Lower lobe of right lung (tissue), 2 donors: ENCODE data around the gene GOLGA2. TPM values are rescaled to one million over a fixed set of nuclear protein-coding genes. Genes with fewer than 3 reads are reported as not detected.
"Not testable (repeated sequence)": the region's sequence is repeated elsewhere in the genome, so short reads cannot be mapped to it uniquely, and the experiment has no call there.

ENCODE experiments used
- ATAC-seq, 2 donors: fragments of 200-7000 bp; cut with Tn5 transposase; one replicate each; pipeline ENCODE4 v1.9.1; 2020 to 2022; ENCODE audit warnings: mild to moderate bottlenecking in 2 of 2, moderate library complexity in 2 of 2
- DNase-seq: peaks from one replicate; pipeline ENCODE4 v3.0.0-alpha.2; 2020
- H3K27ac ChIP-seq: fragments of 200-600 bp; one replicate; pipeline ENCODE4 v1.8.0; 2022
- H3K27me3 ChIP-seq: fragments of 200-600 bp; one replicate; pipeline ENCODE4 v1.8.0; 2022; ENCODE audit warnings: low read depth
- H3K36me3 ChIP-seq: fragments of 200-600 bp; one replicate; pipeline ENCODE4 v1.8.0; 2022; ENCODE audit warnings: mild to moderate bottlenecking
- H3K4me1 ChIP-seq: fragments of 200-600 bp; one replicate; pipeline ENCODE4 v1.8.0; 2022
- H3K4me3 ChIP-seq: fragments of 200-600 bp; one replicate; pipeline ENCODE4 v1.8.0; 2022; ENCODE audit warnings: mild to moderate bottlenecking
- H3K9me3 ChIP-seq: fragments of 200-600 bp; one replicate; pipeline ENCODE4 v1.8.0; 2022
- intact Hi-C: fragments of 100-400 bp; cut with DNase I; formaldehyde crosslinking; loops from one replicate; pipeline ENCODE4 v1.11.0; 2022
- total RNA-seq: library from RNA; stranded (reverse); fragmentation: NEBNext Ultra II Directional; extraction: Animal tissue kit (Norgen Biotek cat#: 25700); gene quantifications from one replicate; pipeline ENCODE4 v1.2.1, GENCODE V29; 2021
- TF ChIP-seq, protein P1 (sequence below): fragments of 200-600 bp; IDR thresholded peaks from one replicate; pipeline ENCODE4 v1.8.0; 2022; ENCODE audit warnings: antibody characterized with exemption, mild to moderate bottlenecking
- donor health status: DM: no; HTN: yes; CAD: no; lungs with severe emphysema.

The GOLGA2 gene
- total RNA-seq, 1 donor from 2014 or later: 82.7 TPM

DNA sequence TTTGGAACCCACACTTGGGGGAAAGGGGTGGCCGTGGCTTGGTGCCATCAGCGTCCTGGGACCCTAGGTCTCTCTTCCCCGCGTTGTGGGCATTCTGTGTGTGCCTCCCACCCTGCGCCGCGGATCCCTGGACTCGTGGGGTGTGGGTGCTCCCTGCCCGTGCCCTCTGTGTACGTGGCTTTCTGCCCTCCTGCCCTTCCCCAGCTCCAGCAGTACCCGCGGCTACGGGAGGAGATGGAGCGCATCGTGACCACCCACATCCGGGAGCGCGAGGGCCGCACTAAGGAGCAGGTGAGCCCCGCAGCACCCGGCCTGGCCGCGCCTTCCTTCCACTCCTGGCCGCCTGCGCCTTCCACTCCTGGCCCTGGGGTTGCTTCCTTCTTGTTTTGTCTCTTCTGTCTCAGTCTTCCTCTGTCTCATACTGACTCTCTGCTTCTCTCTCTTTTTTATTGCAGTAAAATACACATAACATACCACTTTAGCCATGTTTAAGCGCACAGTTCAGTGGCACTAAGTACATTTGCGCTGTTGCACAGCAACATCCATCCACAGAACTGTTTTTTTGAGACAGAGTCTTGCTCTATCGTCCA is 41.9 kb downstream of the GOLGA2 start:
- H3K36me3 ChIP-seq: no peaks in the 10 kb centered on the region
- H3K9me3 ChIP-seq: no peaks in the 10 kb centered on the region
- no peak overlapping the region for H3K4me3 ChIP-seq
- TF ChIP-seq, protein P1, sequence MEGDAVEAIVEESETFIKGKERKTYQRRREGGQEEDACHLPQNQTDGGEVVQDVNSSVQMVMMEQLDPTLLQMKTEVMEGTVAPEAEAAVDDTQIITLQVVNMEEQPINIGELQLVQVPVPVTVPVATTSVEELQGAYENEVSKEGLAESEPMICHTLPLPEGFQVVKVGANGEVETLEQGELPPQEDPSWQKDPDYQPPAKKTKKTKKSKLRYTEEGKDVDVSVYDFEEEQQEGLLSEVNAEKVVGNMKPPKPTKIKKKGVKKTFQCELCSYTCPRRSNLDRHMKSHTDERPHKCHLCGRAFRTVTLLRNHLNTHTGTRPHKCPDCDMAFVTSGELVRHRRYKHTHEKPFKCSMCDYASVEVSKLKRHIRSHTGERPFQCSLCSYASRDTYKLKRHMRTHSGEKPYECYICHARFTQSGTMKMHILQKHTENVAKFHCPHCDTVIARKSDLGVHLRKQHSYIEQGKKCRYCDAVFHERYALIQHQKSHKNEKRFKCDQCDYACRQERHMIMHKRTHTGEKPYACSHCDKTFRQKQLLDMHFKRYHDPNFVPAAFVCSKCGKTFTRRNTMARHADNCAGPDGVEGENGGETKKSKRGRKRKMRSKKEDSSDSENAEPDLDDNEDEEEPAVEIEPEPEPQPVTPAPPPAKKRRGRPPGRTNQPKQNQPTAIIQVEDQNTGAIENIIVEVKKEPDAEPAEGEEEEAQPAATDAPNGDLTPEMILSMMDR: no peak
- no peaks in the 10 kb centered on the region for H3K27me3 ChIP-seq
- no peaks in the 10 kb centered on the region for H3K4me1 ChIP-seq
- DNase-seq (no peak), ATAC-seq (peak in 1 of 2 donors; percentile 11)
- no peak overlapping the region for H3K27ac ChIP-seq
- intact Hi-C loops: no loop called here

DNA sequence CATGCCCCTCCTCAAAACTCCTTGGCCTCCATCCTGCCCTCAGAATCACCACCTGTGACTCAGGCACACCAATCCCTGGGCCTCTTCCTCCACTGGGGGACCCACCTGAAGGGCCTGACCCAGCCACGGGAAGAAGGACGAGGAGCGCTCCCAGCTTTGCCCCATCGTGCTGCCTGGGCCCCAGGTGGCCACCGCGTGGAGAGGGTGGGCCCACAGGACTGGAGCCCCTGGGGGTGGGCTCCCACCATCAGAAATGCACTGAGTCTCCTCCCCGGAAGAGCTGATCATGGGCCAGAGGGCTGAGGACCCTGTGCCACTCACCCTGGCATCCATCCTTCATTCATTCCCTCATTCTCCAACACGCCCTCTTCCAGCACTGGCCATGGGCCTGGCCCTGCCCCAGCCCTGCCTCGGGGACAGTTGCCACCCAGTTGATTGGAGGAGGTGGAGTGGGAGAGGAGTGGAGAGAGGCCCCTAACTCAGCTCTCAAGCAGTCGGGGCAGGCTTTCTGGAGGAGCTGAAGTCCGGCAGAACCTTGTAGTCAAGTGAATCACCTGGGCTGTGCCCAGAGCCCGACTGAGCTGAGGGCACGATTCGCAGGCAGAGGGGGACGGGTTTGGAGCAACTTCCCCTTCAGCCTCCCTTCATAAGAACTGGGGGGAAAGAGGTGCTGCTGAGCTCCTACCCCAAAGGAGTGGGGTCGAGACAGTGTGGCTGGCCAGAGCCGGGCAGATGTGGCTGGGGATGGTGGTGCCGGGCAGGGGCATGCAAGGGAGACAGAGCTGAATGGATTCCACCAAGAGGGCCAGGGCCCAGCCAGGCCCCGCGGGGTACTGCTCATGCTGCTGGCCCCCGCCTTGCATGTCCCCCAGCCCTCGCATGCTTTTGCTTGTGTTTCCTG is 43.0 kb downstream of the GOLGA2 start:
- H3K27me3 ChIP-seq: no peaks in the 10 kb centered on the region
- DNase-seq: no peak

GRCh38 chr9:128231638-128232527 is 43.9 kb downstream of the GOLGA2 start:
- Histone ChIP-seq H3K27me3 (no peaks in the 10 kb centered on the region), H3K27ac (no peak overlapping the region), H3K36me3 (no peaks in the 10 kb centered on the region), H3K4me3 (no peak overlapping the region), H3K9me3 (no peaks in the 10 kb centered on the region), H3K4me1 (no peaks in the 10 kb centered on the region)
- TF ChIP-seq, protein P1: no peak
- ATAC-seq (peak in 1 of 2 donors; percentile 11), DNase-seq (no peak)
- intact Hi-C loops: no loop called here

More for the DNA sequence above, 43.0 kb downstream of the GOLGA2 start:
- Histone ChIP-seq H3K4me1 (no peaks in the 10 kb centered on the region), H3K27ac (no peak overlapping the region), H3K4me3 (no peak overlapping the region), H3K9me3 (no peaks in the 10 kb centered on the region), H3K36me3 (no peaks in the 10 kb centered on the region)
- TF ChIP-seq, protein P1: no peak
- ATAC-seq: peak in 1 of 2 donors; percentile 41
- intact Hi-C loops: no loop called here

DNA sequence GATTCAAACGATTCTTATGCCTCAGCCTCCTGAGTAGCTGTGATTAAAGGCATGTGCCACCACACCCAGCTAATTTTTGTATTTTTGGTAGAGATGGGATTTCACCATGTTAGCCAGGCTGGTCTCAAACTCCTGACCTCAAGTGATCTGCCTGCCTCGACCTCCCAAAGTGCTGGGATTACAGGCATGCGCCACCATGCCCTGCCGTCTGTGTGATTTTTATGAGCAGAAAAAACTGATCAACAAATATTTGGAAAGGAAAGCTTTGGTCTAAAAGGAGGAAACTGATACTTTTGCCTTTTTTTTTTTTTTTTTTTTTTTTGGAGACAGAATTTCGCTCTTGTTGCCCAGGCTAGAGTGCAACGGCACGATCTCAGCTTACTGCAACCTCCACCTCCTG is 44.9 kb downstream of the GOLGA2 start:
- H3K36me3 ChIP-seq, H3K9me3 ChIP-seq, H3K27ac ChIP-seq, DNase-seq, H3K4me1 ChIP-seq, intact Hi-C loops, H3K4me3 ChIP-seq, ATAC-seq, H3K27me3 ChIP-seq: not testable (repeated sequence)

DNA sequence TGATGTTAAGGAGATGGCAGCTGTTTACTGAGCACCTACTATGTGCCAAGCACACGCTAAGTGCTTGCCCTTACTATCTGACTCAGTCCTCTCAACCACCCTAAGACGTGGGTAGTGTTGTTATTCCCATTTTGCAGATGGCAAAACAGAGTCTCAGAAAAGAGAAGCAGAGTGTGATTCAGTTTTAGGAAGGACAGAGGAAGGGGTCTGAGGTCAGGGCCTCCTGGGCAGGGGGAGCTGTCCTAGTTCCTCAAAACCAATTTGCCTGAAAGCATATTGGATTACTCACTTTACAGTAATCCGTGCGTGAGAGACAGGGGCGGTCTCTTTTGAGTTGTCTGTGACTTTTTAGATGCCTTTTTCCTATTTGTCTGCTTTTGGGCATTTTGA is 49.4 kb downstream of the GOLGA2 start:
- no peaks in the 10 kb centered on the region for H3K36me3 ChIP-seq
- H3K27me3 ChIP-seq: no peaks in the 10 kb centered on the region
- ATAC-seq: no peak
- H3K4me1 ChIP-seq: no peaks in the 10 kb centered on the region
- H3K27ac ChIP-seq: no peak overlapping the region
- DNase-seq: no peak
- intact Hi-C loops: no loop called here
- no peak overlapping the region for H3K4me3 ChIP-seq
- TF ChIP-seq, protein P1: no peak
- no peaks in the 10 kb centered on the region for H3K9me3 ChIP-seq
